PC-3 (cell line): ENCODE data around the gene DMD. TPM values are rescaled to one million over a fixed set of nuclear protein-coding genes. Genes with fewer than 3 reads are reported as not detected.

ENCODE experiments used
- ATAC-seq: fragments of 200-7000 bp; cut with Tn5 transposase; 2 replicates; pipeline ENCODE4 v1.9.1; 2020; ENCODE audit warnings: mild to moderate bottlenecking, moderate library complexity
- BruUV-seq: library from RNA; stranded (reverse); fragments of 400-500 nt; replicated peaks from 2 replicates; lab custom pipeline; 2021; lab: Mats Ljungman, UMichigan
- CTCF ChIA-PET: fragments of 300-600 bp; sonication (Branson Sonifier 250); formaldehyde crosslinking; loops from one replicate; lab custom pipeline; 2022; ENCODE audit warnings: antibody characterized with exemption; lab: Charles Lee
- POLR2A ChIA-PET: fragments of 300-600 bp; sonication (Branson Sonifier 250); formaldehyde crosslinking; loops from one replicate; lab custom pipeline; 2022; ENCODE audit warnings: antibody characterized with exemption; ENCODE audit not compliant: unreplicated experiment; lab: Charles Lee
- DNase-seq: peaks from one replicate; pipeline ENCODE4 v3.0.0-alpha.2; 2015
- H2AFZ ChIP-seq: fragments of 300-600 bp; sonication (generic); 2 replicates; pipeline ENCODE4 v1.6.0; 2016; ENCODE audit warnings: antibody characterized with exemption, low read length
- H3F3A ChIP-seq: fragments of 300-600 bp; sonication (generic); one replicate; pipeline ENCODE4 v1.6.0; 2017; ENCODE audit warnings: antibody characterized with exemption, low read length, control low read depth, mild to moderate bottlenecking; ENCODE audit not compliant: unreplicated experiment
- H3K27ac ChIP-seq: fragments of 300-600 bp; sonication (generic); 2 replicates; pipeline ENCODE4 v1.5.1; 2016; ENCODE audit warnings: mild to moderate bottlenecking, low read length
- H3K27me3 ChIP-seq: fragments of 300-600 bp; sonication (generic); 2 replicates; pipeline ENCODE4 v1.6.1; 2016; ENCODE audit warnings: low read length, mixed read lengths
- H3K36me3 ChIP-seq: fragments of 300-600 bp; sonication (generic); 2 replicates; pipeline ENCODE4 v1.6.1; 2016; ENCODE audit warnings: low read depth, mixed run types, low read length, mixed read lengths
- H3K4me1 ChIP-seq: fragments of 300-600 bp; sonication (generic); 2 replicates; pipeline ENCODE4 v1.5.1; 2016; ENCODE audit warnings: low read length; ENCODE audit not compliant: insufficient read depth
- H3K4me2 ChIP-seq: fragments of 300-600 bp; sonication (generic); 2 replicates; pipeline ENCODE4 v1.6.0; 2016; ENCODE audit warnings: low read length
- H3K4me3 ChIP-seq: fragments of 300-600 bp; sonication (generic); 2 replicates; pipeline ENCODE4 v1.5.1; 2016; ENCODE audit warnings: mild to moderate bottlenecking, low read length, mixed read lengths
- H3K79me2 ChIP-seq: fragments of 300-600 bp; sonication (generic); 2 replicates; pipeline ENCODE4 v1.6.1; 2017; ENCODE audit warnings: low read length, mixed read lengths
- H3K9ac ChIP-seq: fragments of 300-600 bp; sonication (generic); 2 replicates; pipeline ENCODE4 v1.6.0; 2016; ENCODE audit warnings: mild to moderate bottlenecking, low read length
- H3K9me2 ChIP-seq: fragments of 300-600 bp; sonication (generic); replicated peaks from 2 replicates; pipeline ENCODE4 v1.6.1; 2016; ENCODE audit warnings: mixed run types, low read length, mixed read lengths
- H3K9me3 ChIP-seq: fragments of 300-600 bp; sonication (generic); 2 replicates; pipeline ENCODE4 v1.6.1; 2016; ENCODE audit warnings: low read length, mixed read lengths
- H4K20me1 ChIP-seq: fragments of 300-600 bp; sonication (generic); 2 replicates; pipeline ENCODE4 v1.6.1; 2016; ENCODE audit warnings: low read length, mixed read lengths
- CTCF ChIP-seq: fragments of 300-600 bp; sonication (generic); conservative IDR thresholded peaks from 2 replicates; pipeline ENCODE4 v1.5.1; 2017; ENCODE audit warnings: antibody characterized with exemption, low read depth, mild to moderate bottlenecking, low read length
- EZH2 ChIP-seq: fragments of 300-600 bp; sonication (generic); IDR thresholded peaks from one replicate; pipeline ENCODE4 v1.6.1; 2017; ENCODE audit warnings: antibody characterized with exemption, mild to moderate bottlenecking, low read length; ENCODE audit not compliant: unreplicated experiment
- EZH2phosphoT487 ChIP-seq: fragments of 300-600 bp; sonication (generic); IDR thresholded peaks from 2 replicates; pipeline ENCODE4 v1.6.1; 2018; ENCODE audit warnings: mild to moderate bottlenecking, antibody characterized with exemption, low read length, borderline replicate concordance
- intact Hi-C: fragments of 100-400 bp; cut with micrococcal nuclease; formaldehyde crosslinking; loops from 2 replicates; pipeline ENCODE4 v1.9.0; 2023
- total RNA-seq: library from RNA; depleted of rRNA; stranded (reverse); fragments of >200 nt; gene quantifications from 2 replicates; pipeline ENCODE4 v1.2.3, GENCODE V29; 2014

DMD gene
- total RNA-seq, 1 experiment from 2014 or later: not detected

DNA sequence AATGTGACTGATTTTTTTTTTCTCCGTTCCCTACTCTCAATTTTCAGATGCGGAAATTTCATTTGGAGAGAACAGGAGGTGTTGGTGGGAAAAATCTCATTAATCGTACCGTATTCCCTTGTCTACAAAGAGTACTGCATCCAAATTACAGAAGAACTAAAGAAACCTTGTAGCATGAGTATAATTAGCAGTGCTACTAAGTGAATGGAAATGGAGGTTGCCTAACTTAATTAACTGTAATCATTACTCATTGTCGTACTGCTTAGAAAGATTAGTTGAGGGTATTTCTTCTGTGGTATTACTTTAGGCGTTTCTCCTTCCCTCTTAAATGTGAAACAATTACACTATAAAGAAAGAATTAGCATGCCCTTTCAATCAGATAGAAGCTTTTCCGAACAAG is 81.7 kb downstream of the DMD start:
- intact Hi-C loops: no loop called here
- no peak overlapping the region for H3K4me3 ChIP-seq
- no peaks in the 10 kb centered on the region for H3K79me2 ChIP-seq
- TF ChIP-seq CTCF (no peak), EZH2phosphoT487 (no peak), EZH2 (no peak)
- no peaks in the 10 kb centered on the region for H3F3A ChIP-seq
- no TSS peak for BruUV-seq
- H3K36me3 ChIP-seq: no peaks in the 10 kb centered on the region
- H4K20me1 ChIP-seq: no peaks in the 10 kb centered on the region
- DNase-seq (no peak), ATAC-seq (no peak)
- H3K27ac ChIP-seq: no peak overlapping the region
- peaks cover 11% of the 10 kb centered on the region for H3K27me3 ChIP-seq
- H3K4me2 ChIP-seq: no peak overlapping the region
- POLR2A ChIA-PET: no interaction called here
- no peak overlapping the region for H2AFZ ChIP-seq
- H3K9me2 ChIP-seq: no peaks in the 10 kb centered on the region
- no peaks in the 10 kb centered on the region for H3K4me1 ChIP-seq
- no peak overlapping the region for H3K9ac ChIP-seq
- CTCF ChIA-PET: no interaction called here
- no peaks in the 10 kb centered on the region for H3K9me3 ChIP-seq

DNA sequence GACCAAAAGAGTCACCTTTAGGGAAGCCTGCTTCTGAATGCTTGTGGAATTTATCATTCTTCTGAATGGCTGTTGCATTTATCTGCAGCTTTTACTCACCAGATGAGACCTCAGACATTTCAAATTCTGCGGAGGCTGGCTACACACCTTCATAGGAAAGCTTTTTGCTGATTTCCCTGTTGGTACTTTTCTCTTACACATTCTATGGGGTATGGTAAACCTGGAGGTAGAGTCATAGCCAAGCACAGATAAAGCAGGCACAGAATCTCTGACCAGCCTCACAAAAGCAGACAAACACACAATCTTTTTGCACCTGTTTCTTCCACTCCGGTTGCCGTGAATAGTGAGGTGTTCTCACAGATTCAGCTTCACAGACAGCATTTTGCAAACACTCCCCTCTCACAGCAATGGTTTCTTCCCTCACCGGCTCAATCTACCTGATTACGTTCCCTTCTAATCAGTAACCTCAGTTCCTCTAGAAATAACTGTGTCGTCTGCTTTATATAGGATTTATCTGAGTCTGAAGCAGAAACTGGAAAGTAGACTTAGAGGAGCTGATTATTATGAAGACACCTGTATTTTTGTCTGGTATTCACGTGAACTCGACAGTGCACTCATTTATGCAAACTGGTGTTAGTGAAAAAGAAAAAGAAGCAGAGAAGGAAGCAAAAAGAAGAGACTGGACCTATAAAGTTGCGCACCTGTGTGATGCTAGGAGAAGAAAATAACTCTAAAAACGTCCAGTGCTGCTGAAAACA is 83.1 kb downstream of the DMD start:
- Histone ChIP-seq H3K9me3 (no peaks in the 10 kb centered on the region), H2AFZ (no peak overlapping the region), H3K27ac (no peak overlapping the region), H3K79me2 (no peaks in the 10 kb centered on the region), H3F3A (no peaks in the 10 kb centered on the region), H3K4me1 (no peaks in the 10 kb centered on the region), H4K20me1 (no peaks in the 10 kb centered on the region), H3K4me2 (no peak overlapping the region), H3K9me2 (no peaks in the 10 kb centered on the region), H3K27me3 (peaks cover 11% of the 10 kb centered on the region), H3K9ac (no peak overlapping the region), H3K36me3 (no peaks in the 10 kb centered on the region), H3K4me3 (no peak overlapping the region)
- CTCF ChIA-PET: no interaction called here
- BruUV-seq: no TSS peak
- TF ChIP-seq EZH2 (no peak), CTCF (no peak), EZH2phosphoT487 (no peak)
- no peak for DNase-seq
- intact Hi-C loops: no loop called here
- no peak for ATAC-seq
- POLR2A ChIA-PET: no interaction called here

DNA sequence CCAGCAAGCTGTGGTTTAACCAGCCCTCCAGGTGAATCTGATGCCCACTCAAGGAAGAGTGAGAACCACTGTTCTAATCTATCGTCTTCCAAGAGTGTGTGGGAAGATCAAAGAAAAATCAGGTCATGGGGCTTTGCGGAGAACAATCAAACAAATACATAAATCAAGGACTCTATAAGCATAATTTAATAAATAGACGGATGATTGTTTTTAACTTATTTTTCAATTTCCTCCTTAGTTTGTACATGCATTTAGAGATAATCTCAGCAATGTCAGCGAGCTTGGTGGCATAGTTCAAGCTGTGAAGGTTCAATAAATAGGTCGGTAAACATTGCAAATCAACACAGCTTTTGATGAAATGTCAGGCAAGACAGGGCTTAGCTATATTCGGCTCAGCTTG is 84.9 kb downstream of the DMD start:
- ATAC-seq: no peak
- POLR2A ChIA-PET: no interaction called here
- intact Hi-C loops: no loop called here

More for the DNA sequence above, 84.9 kb downstream of the DMD start:
- Histone ChIP-seq H3K4me1 (no peaks in the 10 kb centered on the region), H2AFZ (no peak overlapping the region), H3K79me2 (no peaks in the 10 kb centered on the region), H3K9me2 (no peaks in the 10 kb centered on the region), H3F3A (no peaks in the 10 kb centered on the region), H3K36me3 (no peaks in the 10 kb centered on the region), H3K4me3 (no peak overlapping the region), H3K4me2 (no peak overlapping the region), H3K27me3 (peaks cover 11% of the 10 kb centered on the region), H4K20me1 (no peaks in the 10 kb centered on the region), H3K9me3 (no peaks in the 10 kb centered on the region), H3K9ac (no peak overlapping the region), H3K27ac (no peak overlapping the region)
- BruUV-seq: no TSS peak
- TF ChIP-seq EZH2phosphoT487 (no peak), CTCF (no peak)
- CTCF ChIA-PET: no interaction called here
- no peak for DNase-seq
